GM18517 (cell line): ENCODE results near the gene NADSYN1.

ENCODE experiments used
- ATAC-seq: cut with Tn5 transposase; IDR thresholded peaks from one replicate; pipeline ENCODE4 v1.9.1; 2021; ENCODE audit warnings: mild to moderate bottlenecking, moderate library complexity; ENCODE audit not compliant: unreplicated experiment

NADSYN1 gene

DNA sequence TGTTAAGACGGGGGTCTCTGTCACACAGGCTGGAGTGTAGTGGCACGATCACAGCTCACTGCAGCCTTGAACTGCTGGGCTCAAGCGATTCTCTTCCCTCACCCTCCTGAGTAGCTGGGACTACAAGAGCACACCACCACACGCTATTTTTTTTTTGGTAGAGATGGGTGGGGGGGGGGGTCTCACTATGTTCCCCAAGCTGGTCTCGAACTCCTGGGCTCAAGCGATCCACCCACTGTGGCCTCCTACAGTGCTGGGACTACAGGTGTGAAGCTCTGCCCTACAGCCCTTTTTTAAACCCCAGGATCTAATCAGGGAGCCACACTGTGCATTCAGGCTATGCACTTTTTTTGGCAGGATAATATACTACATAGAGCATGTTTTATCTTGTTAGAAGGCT, 3.4 kb upstream of the NADSYN1 start:
- ATAC-seq, result no peak

- ATAC-seq, result no peak
Observed at GRCh38 chr11:71450507-71450906, 2.5 kb upstream of the NADSYN1 start.

DNA sequence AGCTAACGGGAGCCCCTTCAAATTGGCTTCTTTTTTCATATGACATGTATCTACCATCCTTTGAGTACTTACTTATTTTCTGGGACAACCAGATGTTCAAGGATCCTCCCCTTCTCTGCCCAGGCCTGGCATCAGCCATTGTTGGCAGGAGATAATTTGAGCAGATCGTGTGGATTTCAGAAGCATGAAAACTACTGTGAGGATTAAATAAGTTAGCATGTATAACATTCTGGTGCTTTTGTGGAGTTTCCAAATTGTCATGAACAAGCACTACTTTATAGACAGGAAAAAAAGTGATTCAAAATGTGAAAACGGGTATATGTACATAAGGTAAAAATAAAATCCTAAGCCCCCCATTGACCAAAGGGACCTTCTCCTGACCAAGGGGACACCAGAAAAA, 2.1 kb upstream of the NADSYN1 start:
- no peak for ATAC-seq

GRCh38 chr11:71451596-71452198, 1.3 kb upstream of the NADSYN1 start:
- ATAC-seq, result no peak

GRCh38 chr11:71452199-71453036, 585 bp upstream of the NADSYN1 start:
- ATAC-seq, result no peak

- no peak for ATAC-seq
Observed at GRCh38 chr11:71453918-71454304, 908 bp downstream of the NADSYN1 start.

GRCh38 chr11:71454470-71455113, 1.6 kb downstream of the NADSYN1 start:
- no peak for ATAC-seq

GRCh38 chr11:71456294-71456693, 3.3 kb downstream of the NADSYN1 start:
- no peak for ATAC-seq

DNA sequence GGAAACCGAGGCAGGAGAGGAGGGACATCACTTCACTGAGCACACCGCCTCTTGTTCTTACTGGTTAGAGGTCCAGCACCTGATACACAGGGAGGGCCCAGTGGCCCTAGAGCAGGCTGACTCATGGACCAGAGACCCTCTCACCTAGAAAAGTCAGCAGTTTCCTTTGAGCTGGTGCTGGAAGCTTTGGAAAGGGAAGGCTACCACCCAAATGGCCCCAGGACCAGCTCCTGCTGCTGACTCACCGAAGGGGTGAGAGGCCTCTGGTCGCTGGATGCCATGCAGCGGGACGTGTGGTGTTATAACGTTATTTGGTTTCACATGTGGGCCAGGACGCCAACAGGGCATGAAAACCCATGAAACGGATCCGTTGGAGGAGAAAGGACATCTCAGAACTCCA, 3.8 kb downstream of the NADSYN1 start:
- no peak for ATAC-seq

DNA sequence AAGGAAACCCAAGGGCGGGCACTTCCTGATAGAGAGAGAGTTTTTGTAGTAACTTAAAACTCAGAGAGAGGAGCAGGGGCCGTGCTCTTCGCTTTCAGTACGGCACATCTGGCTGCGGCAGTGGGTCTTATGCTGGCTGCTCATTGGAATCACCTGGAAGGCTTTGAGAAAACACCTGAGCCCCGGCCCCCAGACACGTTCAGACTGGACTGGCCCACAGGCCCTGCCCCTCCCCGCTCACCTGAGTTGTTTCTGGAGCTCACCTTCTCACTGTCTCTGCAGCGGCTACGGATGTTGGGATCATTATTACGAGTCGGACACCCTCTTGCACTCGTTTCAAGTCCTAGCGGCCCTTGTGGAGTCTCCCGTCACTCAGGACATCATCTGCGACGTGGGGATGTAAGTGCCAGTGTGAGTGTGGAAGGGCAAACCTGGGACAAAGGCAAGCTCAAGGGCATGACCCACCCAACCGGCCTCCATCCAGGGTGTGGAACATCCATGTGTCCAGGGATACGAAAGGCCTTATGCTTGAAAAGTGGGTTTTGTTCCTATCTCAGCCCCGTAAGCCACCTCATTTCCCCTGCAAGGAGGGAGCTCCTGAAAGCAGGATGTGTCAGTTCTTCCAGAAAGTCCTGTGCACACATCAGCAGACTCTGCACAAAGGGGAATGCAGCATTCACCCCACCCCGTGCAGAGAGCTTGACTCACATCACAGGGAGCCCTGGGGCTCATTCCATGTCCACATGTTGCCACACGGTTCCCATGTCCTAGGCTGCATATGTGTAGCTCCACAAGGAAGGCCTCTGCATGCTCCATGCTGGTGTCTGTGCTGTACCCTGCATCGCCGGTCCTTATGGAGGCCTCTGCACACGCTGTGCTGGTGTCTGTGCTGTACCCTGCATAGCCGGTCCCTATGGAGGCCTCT, 5.4 kb downstream of the NADSYN1 start:
- ATAC-seq, result no peak

DNA sequence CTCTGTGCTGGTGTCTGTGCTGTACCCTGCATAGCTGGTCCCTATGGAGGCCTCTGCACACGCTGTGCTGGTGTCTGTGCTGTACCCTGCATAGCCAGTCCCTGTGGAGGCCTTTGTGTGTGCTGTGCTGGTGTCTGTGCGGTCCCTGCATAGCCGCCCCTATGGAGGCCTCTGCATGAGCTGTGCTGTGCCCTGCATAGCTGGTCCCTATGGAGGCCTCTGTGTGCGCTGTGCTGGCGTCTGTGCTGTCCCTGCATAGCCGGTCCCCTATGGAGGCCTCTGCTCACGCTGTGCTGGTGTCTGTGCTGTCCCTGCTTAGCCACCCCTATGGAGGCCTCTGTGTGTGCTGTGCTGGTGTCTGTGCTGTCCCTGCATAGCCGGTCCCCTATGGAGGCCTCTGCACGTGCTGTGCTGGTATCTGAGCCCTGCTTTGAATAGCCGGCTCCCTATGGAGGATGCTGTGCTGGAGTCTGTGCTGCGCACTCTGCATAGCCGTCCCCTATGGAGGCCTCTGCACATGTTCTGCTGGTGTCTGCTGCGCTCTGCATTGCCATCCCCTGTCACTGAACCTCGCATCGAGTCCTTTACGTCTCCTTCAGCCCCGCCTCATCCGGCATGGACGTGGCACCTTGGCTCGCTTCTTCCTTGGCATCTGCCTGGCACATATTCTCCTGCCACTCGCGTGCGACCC, 6.2 kb downstream of the NADSYN1 start:
- ATAC-seq, result no peak

- ATAC-seq, result no peak
Observed at GRCh38 chr11:71459767-71460320, 6.8 kb downstream of the NADSYN1 start.

DNA sequence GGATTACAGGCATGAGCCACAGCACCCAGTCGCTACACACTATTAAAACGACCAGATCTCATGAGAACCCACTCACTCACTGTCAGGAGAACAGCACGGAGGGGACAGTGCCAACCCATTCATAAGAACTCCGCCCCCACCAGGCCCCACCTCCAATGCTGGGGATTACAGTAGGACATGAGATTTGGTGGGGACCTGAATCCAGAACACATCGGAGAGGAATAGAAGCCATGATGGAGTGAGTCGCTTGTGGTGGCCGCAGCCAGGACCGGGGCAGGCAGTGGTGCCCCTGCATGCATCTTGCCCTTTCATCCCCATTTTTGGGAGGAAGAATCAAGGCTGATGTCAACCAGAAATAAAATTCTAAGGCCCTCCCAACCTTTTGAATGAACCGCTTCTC, 8.7 kb downstream of the NADSYN1 start:
- ATAC-seq, result no peak

- no peak for ATAC-seq
Observed at GRCh38 chr11:71462726-71463125, 9.7 kb downstream of the NADSYN1 start.

DNA sequence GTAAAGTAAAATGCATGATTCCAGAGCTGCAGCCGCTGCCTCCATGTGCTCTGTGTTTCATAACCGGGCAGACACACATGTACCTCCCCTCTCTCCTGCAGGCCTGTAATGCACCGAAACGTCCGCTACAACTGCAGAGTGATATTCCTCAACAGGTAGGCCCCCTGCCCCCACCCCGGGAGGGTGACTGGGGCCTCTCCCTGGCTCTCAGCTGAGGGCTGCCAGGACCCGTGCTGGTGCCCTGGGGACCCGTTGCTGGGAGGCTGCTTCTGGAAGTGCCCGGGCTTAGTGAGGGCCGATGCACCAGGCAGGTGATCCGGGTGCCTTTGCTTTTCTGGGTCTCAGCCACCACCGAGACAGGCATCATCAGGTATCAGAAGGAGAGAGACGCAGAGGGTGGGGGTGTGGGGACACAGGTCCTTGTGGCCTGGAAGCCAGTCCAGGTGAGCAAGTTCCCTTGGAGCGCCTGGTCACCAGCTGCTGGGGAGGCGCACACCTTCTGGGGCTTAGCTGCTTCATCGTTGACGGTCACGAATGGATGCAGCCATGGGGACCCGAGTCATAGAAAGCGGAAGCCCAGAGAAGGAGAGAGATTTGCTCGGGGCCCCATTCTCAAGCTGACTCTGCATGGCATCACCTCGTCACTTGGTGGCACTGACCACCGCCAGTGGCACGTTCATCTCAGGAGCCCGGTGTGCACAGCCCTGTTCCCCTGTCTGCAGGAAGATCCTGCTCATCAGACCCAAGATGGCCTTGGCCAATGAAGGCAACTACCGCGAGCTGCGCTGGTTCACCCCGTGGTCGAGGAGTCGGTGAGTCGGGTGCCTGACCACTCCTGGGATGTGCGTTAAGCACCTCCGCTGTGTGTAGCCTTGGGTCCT, 10.6 kb downstream of the NADSYN1 start:
- ATAC-seq, result no peak

- ATAC-seq, result no peak
Observed at GRCh38 chr11:71465054-71465453, 12.1 kb downstream of the NADSYN1 start.

- ATAC-seq, result no peak
Observed at GRCh38 chr11:71466358-71466757, 13.4 kb downstream of the NADSYN1 start.

- ATAC-seq, result no peak
Observed at GRCh38 chr11:71467164-71467563, 14.2 kb downstream of the NADSYN1 start.

DNA sequence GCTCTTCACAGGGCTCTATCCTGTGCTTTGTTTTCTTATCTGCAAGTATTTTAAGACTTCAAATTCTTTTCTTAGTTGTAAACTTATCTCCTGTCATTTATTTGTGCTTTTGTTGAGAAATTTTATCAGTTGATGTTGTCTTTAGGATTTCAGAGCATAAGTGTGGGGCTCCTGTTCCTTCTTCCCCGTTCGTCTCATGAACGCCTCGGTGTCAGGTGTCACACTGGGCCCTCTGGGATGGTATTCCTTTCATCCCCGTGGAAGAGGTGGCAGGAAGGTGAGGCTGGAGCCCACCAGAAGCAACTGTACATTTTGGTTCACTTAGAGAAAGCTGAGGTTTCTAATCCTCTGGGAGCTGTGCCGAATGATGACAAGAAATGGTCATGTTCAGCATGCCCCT, 17.9 kb downstream of the NADSYN1 start:
- ATAC-seq, result no peak
